ENCODE data around the gene RAD51D. TPM values are rescaled to one million over a fixed set of nuclear protein-coding genes. Genes with fewer than 3 reads are reported as not detected.
A peak's percentile ranks its signal among the peaks of the same experiment; 100 is the strongest.

The RAD51D gene
- total RNA-seq, 2 donors from 2014 or later, result 6.1 to 17.3 TPM

DNA sequence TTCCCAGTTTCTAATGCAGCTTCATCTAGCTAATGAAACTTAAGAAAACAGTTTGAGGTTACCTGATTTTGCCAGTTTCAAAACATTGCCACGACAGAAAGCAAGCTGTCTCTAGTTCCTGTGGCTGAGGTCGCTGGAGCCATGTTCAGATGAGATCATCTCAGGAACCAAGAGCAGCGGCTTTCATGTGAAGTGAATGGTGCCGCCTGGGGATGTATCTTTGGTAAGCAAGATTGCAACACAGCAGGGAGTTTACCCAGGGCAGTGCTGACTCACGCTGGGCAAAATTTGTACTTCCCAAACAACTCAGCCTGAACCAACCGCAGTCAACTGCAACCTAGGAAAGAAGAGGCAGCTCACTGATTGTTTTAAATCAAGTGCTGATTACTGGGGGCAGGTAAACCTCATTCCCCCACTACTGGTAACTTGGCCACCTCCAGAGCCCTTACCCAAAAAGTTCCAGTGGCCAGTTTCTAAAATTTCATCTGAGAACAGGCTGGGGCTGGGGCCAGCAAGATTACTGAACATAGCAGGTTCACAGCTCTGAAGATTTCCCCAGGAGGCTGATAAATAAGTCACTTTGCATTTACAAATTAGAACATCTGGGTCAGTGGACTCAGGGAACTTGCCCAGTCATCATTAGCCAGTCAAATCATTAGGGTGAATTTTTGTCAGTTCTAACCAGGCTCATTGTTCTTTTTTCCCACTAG lies 56.0 kb downstream of the RAD51D start, which contains the start of gene RFFL:
Gene RFFL, minus strand, starts transcription at position 194 of the 710 bp plus-strand sequence. CDS start 37,154 bp downstream, outside the sequence.
- Histone ChIP-seq H3K4me1 (peaks cover 7% of the 10 kb centered on the region), H3K4me3 (no peak within 1 kb of the TSS), H3K36me3 (no peaks in the 10 kb centered on the region), H3K9ac (ENCODE audit: low read depth in 2 of 2, low read length in 2 of 2) (peak within 1 kb of the TSS in 1 of 2 donors; percentile 67), H3K27ac (peak within 1 kb of the TSS; percentile 74), H3K27me3 (no peaks in the 10 kb centered on the region), H3K9me3 (no peaks in the 10 kb centered on the region)
- intact Hi-C loops (cut with DNase I), result no loop called here
- TF ChIP-seq CTCF (IDR thresholded peaks at IDR 0.05), result no peak
- peak; percentile 90 for DNase-seq

- H3K27ac ChIP-seq, result no peak overlapping the region
- no peak overlapping the region for H3K9ac ChIP-seq (ENCODE audit: low read depth in 2 of 2, low read length in 2 of 2)
- H3K27me3 ChIP-seq, result no peaks in the 10 kb centered on the region
- no peaks in the 10 kb centered on the region for H3K9me3 ChIP-seq
- no peaks in the 10 kb centered on the region for H3K36me3 ChIP-seq
- DNase-seq, result no peak
- TF ChIP-seq CTCF (IDR thresholded peaks at IDR 0.05), result no peak
- intact Hi-C loops (cut with DNase I), result no loop called here
- peaks cover 7% of the 10 kb centered on the region for H3K4me1 ChIP-seq
- no peak overlapping the region for H3K4me3 ChIP-seq
Observed at GRCh38 chr17:35062308-35062707, 57.4 kb downstream of the RAD51D start.

GRCh38 chr17:35057332-35057915 lies 62.2 kb downstream of the RAD51D start:
- Histone ChIP-seq H3K9ac (ENCODE audit: low read depth in 2 of 2, low read length in 2 of 2) (no peak overlapping the region), H3K27ac (no peak overlapping the region), H3K27me3 (no peaks in the 10 kb centered on the region), H3K4me3 (no peak overlapping the region), H3K4me1 (peaks cover 3% of the 10 kb centered on the region), H3K36me3 (no peaks in the 10 kb centered on the region), H3K9me3 (no peaks in the 10 kb centered on the region)
- TF ChIP-seq CTCF (IDR thresholded peaks at IDR 0.05), result no peak
- DNase-seq, result no peak
- intact Hi-C loops (cut with DNase I), result no loop called here

DNA sequence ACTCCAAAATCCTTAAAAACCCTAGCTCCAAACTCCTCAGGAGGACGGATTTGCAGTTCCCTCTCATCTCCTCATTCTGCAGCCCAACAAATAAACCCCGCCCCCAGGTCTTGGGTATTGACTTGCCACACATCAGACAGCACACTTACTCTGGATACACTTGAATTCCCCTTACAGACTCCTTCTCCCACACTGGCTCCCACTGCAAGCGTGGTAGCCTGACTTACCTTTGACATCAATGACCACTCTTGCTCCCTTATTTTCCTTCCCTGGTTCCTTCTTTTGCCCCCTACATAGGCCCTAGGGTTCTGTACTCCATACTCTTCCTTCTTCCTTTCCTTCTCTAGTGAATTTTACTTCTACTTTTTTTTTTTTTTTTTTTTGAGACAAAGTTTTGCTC lies 63.6 kb downstream of the RAD51D start:
- H3K9ac ChIP-seq (ENCODE audit: low read depth in 2 of 2, low read length in 2 of 2), result no peak overlapping the region
- H3K9me3 ChIP-seq, result no peaks in the 10 kb centered on the region
- TF ChIP-seq CTCF (IDR thresholded peaks at IDR 0.05), result no peak
- intact Hi-C loops (cut with DNase I), result no loop called here
- H3K4me1 ChIP-seq, result peaks cover 6% of the 10 kb centered on the region
- DNase-seq, result no peak
- no peak overlapping the region for H3K4me3 ChIP-seq
- H3K27ac ChIP-seq, result no peak overlapping the region
- no peaks in the 10 kb centered on the region for H3K27me3 ChIP-seq
- H3K36me3 ChIP-seq, result no peaks in the 10 kb centered on the region

- no peak for DNase-seq
- intact Hi-C loops (cut with DNase I), result no loop called here
- Histone ChIP-seq H3K4me1 (peaks cover 6% of the 10 kb centered on the region), H3K27me3 (no peaks in the 10 kb centered on the region), H3K4me3 (no peak overlapping the region), H3K27ac (no peak overlapping the region), H3K9ac (ENCODE audit: low read depth in 2 of 2, low read length in 2 of 2) (no peak overlapping the region), H3K36me3 (no peaks in the 10 kb centered on the region), H3K9me3 (no peaks in the 10 kb centered on the region)
- TF ChIP-seq CTCF (IDR thresholded peaks at IDR 0.05), result no peak
Observed at GRCh38 chr17:35053204-35053603, 66.5 kb downstream of the RAD51D start.

All from colonic mucosa (tissue), 4 donors.